ENCODE data around the gene UPK3A.

Gene UPK3A

GRCh38 chr22:45329530-45329936 is 44.8 kb downstream of the UPK3A start:
- no peak for DNase-seq (ENCODE audit: low read depth, low spot score)

GRCh38 chr22:45330548-45330947 is 45.8 kb downstream of the UPK3A start:
- DNase-seq (ENCODE audit: low read depth, low spot score) = no peak

- no peak for DNase-seq (ENCODE audit: low read depth, low spot score)
Measured at GRCh38 chr22:45331486-45331885, 46.7 kb downstream of the UPK3A start.

GRCh38 chr22:45332001-45332400 is 47.3 kb downstream of the UPK3A start:
- no peak for DNase-seq (ENCODE audit: low read depth, low spot score)

- DNase-seq (ENCODE audit: low read depth, low spot score) = no peak
Measured at GRCh38 chr22:45334068-45334467, 49.3 kb downstream of the UPK3A start.

GRCh38 chr22:45334528-45334927 is 49.8 kb downstream of the UPK3A start:
- no peak for DNase-seq (ENCODE audit: low read depth, low spot score)

GRCh38 chr22:45335021-45335818 is 50.5 kb downstream of the UPK3A start:
- no peak for DNase-seq (ENCODE audit: low read depth, low spot score)

GRCh38 chr22:45335854-45336522 is 51.2 kb downstream of the UPK3A start:
- no peak for DNase-seq (ENCODE audit: low read depth, low spot score)

GRCh38 chr22:45336971-45337431 is 52.3 kb downstream of the UPK3A start:
- DNase-seq (ENCODE audit: low read depth, low spot score) = no peak

GRCh38 chr22:45337536-45337935 is 52.8 kb downstream of the UPK3A start:
- no peak for DNase-seq (ENCODE audit: low read depth, low spot score)

GRCh38 chr22:45338795-45339194 is 54.0 kb downstream of the UPK3A start:
- no peak for DNase-seq (ENCODE audit: low read depth, low spot score)

- no peak for DNase-seq (ENCODE audit: low read depth, low spot score)
Measured at GRCh38 chr22:45340323-45340722, 55.6 kb downstream of the UPK3A start.

- DNase-seq (ENCODE audit: low read depth, low spot score) = no peak
Measured at GRCh38 chr22:45341498-45341897, 56.7 kb downstream of the UPK3A start.

- DNase-seq (ENCODE audit: low read depth, low spot score) = no peak
Measured at GRCh38 chr22:45343143-45343542, 58.4 kb downstream of the UPK3A start.

GRCh38 chr22:45344334-45344733 is 59.6 kb downstream of the UPK3A start:
- DNase-seq (ENCODE audit: low read depth, low spot score) = no peak

Measured in brain pericyte (primary cell).